SK-N-SH treated with all-trans-retinoic acid at 6 μM for 48 hours (cell line): ENCODE data around the gene SIK3.
"Not testable (repeated sequence)": the region's sequence is repeated elsewhere in the genome, so short reads cannot be mapped to it uniquely, and the experiment has no call there.

Experiments
- ATAC-seq: fragments of 200-7000 bp; cut with Tn5 transposase; 3 replicates; pipeline ENCODE4 v1.9.1; 2020; ENCODE audit warnings: mild to moderate bottlenecking, moderate library complexity
- ARNTL ChIP-seq: fragments of 450-650 bp; formaldehyde crosslinking; IDR thresholded peaks from 2 replicates; pipeline ENCODE4 v1.5.0; 2020; ENCODE audit warnings: low read depth, mild to moderate bottlenecking, moderate library complexity, borderline replicate concordance
- BACH2 ChIP-seq: fragments of 250-450 bp; sonication (Bioruptor Pico); IDR thresholded peaks from 2 replicates; pipeline ENCODE4 v1.9.0; 2021; ENCODE audit warnings: mild to moderate bottlenecking, borderline replicate concordance
- CREB5 ChIP-seq: fragments of 250-450 bp; sonication (Bioruptor Pico); IDR thresholded peaks from 2 replicates; pipeline ENCODE4 v1.5.1; 2020; ENCODE audit warnings: low read depth, mild to moderate bottlenecking, moderate library complexity
- CSDC2 ChIP-seq: fragments of 250-450 bp; sonication (Bioruptor Pico); IDR thresholded peaks from 2 replicates; pipeline ENCODE4 v1.5.0; 2020; ENCODE audit warnings: mild to moderate bottlenecking, moderate library complexity
- ESRRG ChIP-seq: fragments of 250-450 bp; sonication (Bioruptor Pico); IDR thresholded peaks from 2 replicates; pipeline ENCODE4 v1.6.1; 2021; ENCODE audit warnings: mild to moderate bottlenecking
- GLIS3 ChIP-seq: fragments of 250-450 bp; sonication (Bioruptor Pico); IDR thresholded peaks from 2 replicates; pipeline ENCODE4 v1.5.0; 2020; ENCODE audit warnings: mild to moderate bottlenecking, moderate library complexity
- ISL1 ChIP-seq: fragments of 250-450 bp; sonication (Bioruptor Pico); IDR thresholded peaks from 2 replicates; pipeline ENCODE4 v2.1.2; 2022; ENCODE audit warnings: mild to moderate bottlenecking, moderate library complexity
- OSR1 ChIP-seq: fragments of 250-450 bp; sonication (Bioruptor Pico); IDR thresholded peaks from 2 replicates; pipeline ENCODE4 v1.8.0; 2022; ENCODE audit warnings: moderate library complexity, mild to moderate bottlenecking, inconsistent platforms
- PATZ1 ChIP-seq: fragments of 250-450 bp; sonication (Bioruptor Pico); IDR thresholded peaks from 2 replicates; pipeline ENCODE4 v1.8.0; 2020; ENCODE audit warnings: mild to moderate bottlenecking, moderate library complexity, borderline replicate concordance
- POU6F1 ChIP-seq: fragments of 250-450 bp; sonication (Bioruptor Pico); IDR thresholded peaks from 2 replicates; pipeline ENCODE4 v1.8.0; 2021; ENCODE audit warnings: low read depth, mild to moderate bottlenecking, moderate library complexity, borderline replicate concordance
- PPARA ChIP-seq: fragments of 250-450 bp; sonication (Bioruptor Pico); IDR thresholded peaks from 2 replicates; pipeline ENCODE4 v1.5.0; 2020; ENCODE audit warnings: mild to moderate bottlenecking, borderline replicate concordance
- RARB ChIP-seq: fragments of 250-450 bp; sonication (Bioruptor Pico); IDR thresholded peaks from 2 replicates; pipeline ENCODE4 v1.8.0; 2021; ENCODE audit warnings: mild to moderate bottlenecking, moderate library complexity
- SNAI2 ChIP-seq: fragments of 250-450 bp; sonication (Bioruptor Pico); IDR thresholded peaks from 2 replicates; pipeline ENCODE4 v1.5.0; 2020; ENCODE audit warnings: mild to moderate bottlenecking, moderate library complexity
- TCF4 ChIP-seq: fragments of 250-450 bp; sonication (Bioruptor Pico); IDR thresholded peaks from 2 replicates; pipeline ENCODE4 v1.8.0; 2021; ENCODE audit warnings: mild to moderate bottlenecking, moderate library complexity, borderline replicate concordance
- TOX ChIP-seq: fragments of 250-450 bp; sonication (Bioruptor Pico); IDR thresholded peaks from 2 replicates; pipeline ENCODE4 v1.8.0; 2021; ENCODE audit warnings: mild to moderate bottlenecking, moderate library complexity, borderline replicate concordance
- TSHZ2 ChIP-seq: fragments of 250-450 bp; sonication (Bioruptor Pico); IDR thresholded peaks from 2 replicates; pipeline ENCODE4 v1.5.0; 2020; ENCODE audit warnings: mild to moderate bottlenecking, moderate library complexity
- ZC3H10 ChIP-seq: fragments of 250-450 bp; sonication (Bioruptor Pico); IDR thresholded peaks from 2 replicates; pipeline ENCODE4 v1.5.1; 2021; ENCODE audit warnings: mild to moderate bottlenecking, moderate library complexity
- ZFP30 ChIP-seq: fragments of 450-650 bp; formaldehyde crosslinking; IDR thresholded peaks from 2 replicates; pipeline ENCODE4 v1.5.0; 2022; ENCODE audit warnings: mild to moderate bottlenecking, moderate library complexity
- ZNF565 ChIP-seq: fragments of 450-650 bp; formaldehyde crosslinking; conservative IDR thresholded peaks from 2 replicates; pipeline ENCODE4 v1.5.0; 2020; ENCODE audit warnings: low read depth, mild to moderate bottlenecking, moderate library complexity
- ZNF70 ChIP-seq: fragments of 450-650 bp; formaldehyde crosslinking; IDR thresholded peaks from 2 replicates; pipeline ENCODE4 v1.5.0; 2020; ENCODE audit warnings: mild to moderate bottlenecking, moderate library complexity
- ZNF8 ChIP-seq: fragments of 450-650 bp; formaldehyde crosslinking; IDR thresholded peaks from 2 replicates; pipeline ENCODE4 v1.5.0; 2020; ENCODE audit warnings: mild to moderate bottlenecking, moderate library complexity

SIK3 gene

GRCh38 chr11:117121176-117121575 is 22.9 kb upstream of the SIK3 start:
- TF ChIP-seq ARNTL (CRISPR knock-in tag) (no peak), ESRRG (CRISPR knock-in tag) (no peak), ISL1 (CRISPR knock-in tag) (no peak), ZNF8 (CRISPR knock-in tag) (no peak), TCF4 (no peak), RARB (no peak), GLIS3 (CRISPR knock-in tag) (no peak), ZNF565 (CRISPR knock-in tag) (no peak), SNAI2 (no peak), ZFP30 (CRISPR knock-in tag) (no peak), CREB5 (CRISPR knock-in tag) (no peak), PATZ1 (no peak), CSDC2 (CRISPR knock-in tag) (no peak), TOX (CRISPR knock-in tag) (no peak), ZNF70 (CRISPR knock-in tag) (no peak), PPARA (CRISPR knock-in tag) (no peak), ZC3H10 (CRISPR knock-in tag) (no peak), POU6F1 (CRISPR knock-in tag) (no peak)
- ATAC-seq: no peak

GRCh38 chr11:117117681-117118080 is 19.5 kb upstream of the SIK3 start:
- no peak for ATAC-seq
- no peak for TF ChIP-seq BACH2 (CRISPR knock-in tag)
- no peak for TF ChIP-seq ISL1 (CRISPR knock-in tag)
- no peak for TF ChIP-seq SNAI2
- TF ChIP-seq ZC3H10 (CRISPR knock-in tag): no peak
- TF ChIP-seq TOX (CRISPR knock-in tag): no peak
- no peak for TF ChIP-seq POU6F1 (CRISPR knock-in tag)
- no peak for TF ChIP-seq OSR1
- no peak for TF ChIP-seq TSHZ2
- TF ChIP-seq RARB: no peak

GRCh38 chr11:117112939-117113338 is 14.7 kb upstream of the SIK3 start:
- ATAC-seq: not testable (repeated sequence)

- not testable (repeated sequence) for ATAC-seq
Measured at GRCh38 chr11:117112497-117112896, 14.3 kb upstream of the SIK3 start.
